Testis (tissue), 3 donors: ENCODE results near the gene CPNE7. TPM values are rescaled to one million over a fixed set of nuclear protein-coding genes. Genes with fewer than 3 reads are reported as not detected.

Experiments
- DNase-seq: peaks from one replicate; pipeline ENCODE4 v3.0.0-alpha.2; 2019
- H3K27ac ChIP-seq, 2 donors: fragments of 200-600 bp; sonication (generic); one replicate each; pipeline ENCODE4 v1.5.1; 2019
- H3K27me3 ChIP-seq: fragments of 200-600 bp; sonication (generic); one replicate; pipeline ENCODE4 v1.5.1; 2019
- H3K36me3 ChIP-seq: fragments of 200-600 bp; sonication (generic); one replicate; pipeline ENCODE4 v1.5.1; 2017; ENCODE audit warnings: low read depth; ENCODE audit errors: missing control alignments
- H3K4me1 ChIP-seq: fragments of 200-600 bp; sonication (generic); one replicate; pipeline ENCODE4 v1.5.1; 2019
- H3K4me3 ChIP-seq, 2 donors: fragments of 200-600 bp; sonication (generic); one replicate each; pipeline ENCODE4 v1.5.1; 2017 to 2019
- H3K9me3 ChIP-seq: fragments of 200-600 bp; sonication (generic); one replicate; pipeline ENCODE4 v1.5.1; 2017
- CTCF ChIP-seq, 3 experiments: fragments of 450-650 bp in 2 of 3; fragments of 200-600 bp in 1 of 3; sonication (generic) in 1 of 3; IDR thresholded peaks; one replicate each; pipeline ENCODE4 v1.5.1; 2016 to 2019; ENCODE audit warnings: antibody characterized with exemption in 3 of 3, mild to moderate bottlenecking in 2 of 3, moderate library complexity in 1 of 3
- POLR2A ChIP-seq: fragments of 450-650 bp; IDR thresholded peaks from one replicate; pipeline ENCODE4 v1.6.1; 2017; ENCODE audit warnings: antibody characterized with exemption, mild to moderate bottlenecking, moderate library complexity
- WGBS, 2 donors: methylation state at CpG; one replicate each; pipeline ENCODE4 v1.1.5; 2018; 5-methylcytosine and 5-hydroxymethylcytosine counted together
- intact Hi-C: fragments of 100-400 bp; cut with DNase I; formaldehyde crosslinking; loops from one replicate; pipeline ENCODE4 v1.15.1; 2023; ENCODE audit warnings: low total_unique reads
- polyA plus RNA-seq: library from polyadenylated mRNA; stranded (reverse); fragments of 350-450 nt; fragmentation: Illumina TruSeq; extraction: RNeasy Lipid Tissue Mini Kit (QIAGEN cat#74804); gene quantifications from one replicate; pipeline ENCODE4 v1.2.3, GENCODE V29; 2014; ENCODE audit warnings: low read depth, low replicate concordance; ENCODE audit not compliant: insufficient read depth
- total RNA-seq, 2 donors: library from RNA; depleted of rRNA; stranded (reverse); fragments of >200 nt; gene quantifications; one replicate each; pipeline ENCODE4 v1.2.3, GENCODE V29; 2016

The CPNE7 gene
- total and polyA plus RNA-seq, 3 donors from 2014 or later, result 3.3 to 15.0 (median 12.5) TPM

DNA sequence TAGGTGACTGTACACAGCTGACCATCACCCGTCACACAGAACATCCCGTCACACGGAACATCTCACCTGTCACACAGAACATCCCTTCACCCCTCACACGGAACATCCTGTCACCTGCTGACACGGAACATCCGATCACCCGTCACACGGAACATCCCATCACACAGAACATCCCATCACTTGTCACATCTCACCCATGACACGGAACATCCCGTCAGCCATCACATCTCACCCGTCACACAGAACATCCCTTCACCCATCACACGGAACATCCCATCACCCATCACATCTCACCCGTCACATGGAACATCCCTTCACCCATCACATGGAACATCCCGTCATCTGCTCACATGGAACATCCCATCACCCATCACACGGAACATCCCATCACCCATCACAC lies 3.8 kb downstream of the CPNE7 start:
- H3K4me3 ChIP-seq, result no peak overlapping the region
- 88 to 91% methylated on average over 15 of the region's 15 CpGs for WGBS, 2 donors
- H3K27me3 ChIP-seq, result no peaks in the 10 kb centered on the region
- intact Hi-C loops, result no loop called here
- DNase-seq, result no peak
- H3K4me1 ChIP-seq, result peaks cover 11% of the 10 kb centered on the region
- TF ChIP-seq POLR2A (no peak), CTCF (IDR thresholded peaks at IDR 0.05) (no peak)
- H3K27ac ChIP-seq, result no peak overlapping the region
- no peaks in the 10 kb centered on the region for H3K9me3 ChIP-seq
- H3K36me3 ChIP-seq, result no peaks in the 10 kb centered on the region

- intact Hi-C loops, result no loop called here
- no peak for TF ChIP-seq CTCF (IDR thresholded peaks at IDR 0.05)
- no peak for TF ChIP-seq POLR2A
- Histone ChIP-seq H3K4me1 (no peaks in the 10 kb centered on the region), H3K27ac (no peak overlapping the region), H3K4me3 (no peak overlapping the region), H3K36me3 (no peaks in the 10 kb centered on the region), H3K9me3 (no peaks in the 10 kb centered on the region), H3K27me3 (no peaks in the 10 kb centered on the region)
- DNase-seq, result no peak
- 86 to 87% methylated on average over 33 of the region's 33 CpGs for WGBS, 2 donors
Observed at GRCh38 chr16:89581045-89581695, 5.6 kb downstream of the CPNE7 start.

DNA sequence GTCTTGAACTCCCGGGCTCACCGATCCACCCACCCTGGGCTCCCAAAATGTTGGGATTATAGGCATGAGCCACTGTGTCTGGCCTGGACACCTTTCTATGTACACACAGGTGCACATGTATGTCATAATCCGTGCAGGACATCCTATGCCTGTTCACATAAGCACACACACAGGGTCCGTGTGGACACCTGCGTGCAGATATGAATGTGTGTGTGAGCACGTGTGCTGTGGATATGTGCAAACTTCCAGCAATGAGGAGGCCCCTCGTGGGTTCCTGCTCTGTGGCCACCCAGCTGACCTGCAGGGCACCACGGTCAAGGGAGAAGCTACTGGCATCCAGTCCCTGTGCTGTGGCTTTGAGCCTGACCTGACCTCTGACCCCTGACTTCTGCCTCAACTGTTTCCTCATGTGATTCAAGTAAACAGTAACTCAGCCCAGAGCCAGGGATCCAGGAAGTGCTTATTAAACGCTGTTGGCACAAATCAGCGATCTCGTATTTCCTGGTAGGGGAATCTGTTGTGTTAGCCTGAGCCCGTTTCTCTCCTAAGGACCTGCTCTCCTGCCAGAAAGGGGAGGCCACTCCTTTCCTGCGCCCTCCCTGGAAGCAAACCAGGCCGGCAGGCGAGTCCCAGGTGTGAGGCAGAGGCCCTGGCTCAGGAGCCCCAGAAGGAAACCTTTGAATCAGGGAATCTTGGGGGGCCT lies 6.5 kb downstream of the CPNE7 start:
- Histone ChIP-seq H3K27ac (no peak overlapping the region), H3K4me1 (no peaks in the 10 kb centered on the region), H3K27me3 (no peaks in the 10 kb centered on the region), H3K36me3 (no peaks in the 10 kb centered on the region), H3K4me3 (no peak overlapping the region), H3K9me3 (no peaks in the 10 kb centered on the region)
- TF ChIP-seq CTCF (IDR thresholded peaks at IDR 0.05) (no peak), POLR2A (no peak)
- WGBS, 2 donors, result 75 to 84% methylated on average over 6 to 15 of the region's 15 CpGs
- intact Hi-C loops, result no loop called here
- DNase-seq, result no peak

- DNase-seq, result no peak
- no peaks in the 10 kb centered on the region for H3K4me1 ChIP-seq
- H3K4me3 ChIP-seq, result no peak overlapping the region
- intact Hi-C loops, result no loop called here
- 91 to 95% methylated on average over 10 to 19 of the region's 19 CpGs for WGBS, 2 donors
- no peaks in the 10 kb centered on the region for H3K27me3 ChIP-seq
- no peak overlapping the region for H3K27ac ChIP-seq
- H3K9me3 ChIP-seq, result no peaks in the 10 kb centered on the region
- no peaks in the 10 kb centered on the region for H3K36me3 ChIP-seq
- no peak for TF ChIP-seq CTCF (IDR thresholded peaks at IDR 0.05)
- TF ChIP-seq POLR2A, result no peak
Observed at GRCh38 chr16:89582614-89583196, 7.1 kb downstream of the CPNE7 start.
